ENCODE measurements around the gene PRKCSH.

Gene PRKCSH

GRCh38 chr19:11475861-11476260, 40.4 kb downstream of the PRKCSH start:
- no peak for DNase-seq (ENCODE audit: low read depth in 3 of 3, low spot score in 1 of 3)

DNA sequence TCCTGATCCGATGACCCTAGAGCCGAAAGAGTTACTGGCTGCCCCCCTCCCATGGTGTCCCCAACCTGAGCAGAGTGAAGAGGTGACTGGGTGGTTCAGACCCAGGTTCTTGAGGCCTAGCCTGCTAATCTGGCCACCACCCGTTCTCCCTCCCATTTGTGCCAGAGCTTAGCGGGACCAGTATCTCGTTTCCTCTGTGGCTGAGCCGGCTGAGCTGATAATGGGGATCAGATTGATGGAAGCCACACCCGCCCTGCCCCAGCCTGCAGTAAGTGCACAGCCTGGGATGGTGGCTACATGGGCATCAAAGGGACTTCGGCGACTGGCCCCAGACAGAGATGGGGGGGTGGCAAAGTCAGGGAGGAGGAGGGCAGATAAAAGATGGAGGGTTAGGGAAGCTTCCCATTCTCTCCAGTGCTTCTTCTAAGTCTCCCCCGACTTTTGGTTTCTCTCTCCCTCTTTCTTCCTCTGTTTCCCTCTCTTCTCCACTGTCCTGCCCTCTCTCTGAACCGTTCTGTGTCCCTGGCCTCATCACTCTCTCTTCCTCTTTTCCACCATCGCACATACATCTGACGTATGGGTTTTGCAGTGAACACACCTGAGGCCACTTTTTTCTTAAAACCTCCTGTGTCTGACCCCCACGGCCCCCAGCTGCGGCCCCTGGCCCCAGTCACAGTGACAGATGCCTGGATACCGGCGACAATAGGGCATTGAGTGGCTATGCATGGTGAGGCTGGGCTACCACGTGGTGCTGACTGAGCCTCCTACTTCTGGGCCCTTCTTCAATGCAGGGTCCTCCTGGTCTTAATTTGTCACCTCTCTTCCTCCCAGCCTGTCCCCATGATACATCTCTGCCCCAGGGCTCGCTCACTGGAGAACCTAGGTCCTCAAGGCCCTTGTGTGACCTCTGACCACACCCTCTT, 43.0 kb downstream of the PRKCSH start:
- no peak for DNase-seq (ENCODE audit: low read depth in 3 of 3, low spot score in 1 of 3)

GRCh38 chr19:11479090-11479897, 43.9 kb downstream of the PRKCSH start:
- DNase-seq (ENCODE audit: low read depth in 3 of 3, low spot score in 1 of 3): no peak

DNA sequence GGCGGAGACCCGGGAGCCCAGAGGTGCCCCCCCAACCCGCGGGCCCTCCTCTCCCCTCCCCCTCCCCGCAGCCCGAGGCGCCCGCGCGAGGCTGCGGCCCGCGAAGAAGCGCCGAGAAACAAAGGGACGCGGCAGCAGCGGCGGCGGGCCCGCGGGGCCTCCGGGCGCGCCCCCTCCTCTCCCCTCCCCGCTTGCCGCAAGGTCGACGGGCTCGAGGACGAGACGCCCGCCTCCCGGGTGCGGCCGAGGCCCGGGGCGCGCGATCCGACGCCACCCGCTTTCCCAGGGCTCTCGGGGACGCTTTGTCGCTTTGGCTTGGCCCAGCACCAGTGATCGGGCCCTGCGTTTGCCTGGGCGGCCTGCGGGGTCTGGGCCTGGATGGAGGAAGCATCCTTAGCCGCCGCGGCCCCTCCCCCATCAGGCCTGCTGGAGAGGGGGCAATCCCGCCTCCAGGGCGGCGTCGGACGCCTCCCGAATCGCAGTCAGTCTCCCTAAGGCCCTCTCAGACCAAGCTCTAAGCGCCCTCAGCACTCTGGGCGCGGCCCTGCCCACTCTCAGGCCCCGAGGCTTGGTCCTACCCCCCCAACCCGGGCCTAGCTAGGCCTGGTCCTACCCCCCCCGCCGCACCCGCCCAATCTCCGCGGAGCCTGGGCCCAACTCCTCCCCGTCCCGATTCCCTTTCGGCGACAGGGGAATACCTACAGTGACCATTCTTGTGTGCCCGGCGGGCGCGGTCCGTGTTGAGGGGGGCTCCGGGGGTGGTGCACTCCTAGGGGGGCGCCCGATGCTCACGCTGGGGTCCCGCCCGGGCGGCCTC, 44.7 kb downstream of the PRKCSH start:
- no peak for DNase-seq (ENCODE audit: low read depth in 3 of 3, low spot score in 1 of 3)

DNA sequence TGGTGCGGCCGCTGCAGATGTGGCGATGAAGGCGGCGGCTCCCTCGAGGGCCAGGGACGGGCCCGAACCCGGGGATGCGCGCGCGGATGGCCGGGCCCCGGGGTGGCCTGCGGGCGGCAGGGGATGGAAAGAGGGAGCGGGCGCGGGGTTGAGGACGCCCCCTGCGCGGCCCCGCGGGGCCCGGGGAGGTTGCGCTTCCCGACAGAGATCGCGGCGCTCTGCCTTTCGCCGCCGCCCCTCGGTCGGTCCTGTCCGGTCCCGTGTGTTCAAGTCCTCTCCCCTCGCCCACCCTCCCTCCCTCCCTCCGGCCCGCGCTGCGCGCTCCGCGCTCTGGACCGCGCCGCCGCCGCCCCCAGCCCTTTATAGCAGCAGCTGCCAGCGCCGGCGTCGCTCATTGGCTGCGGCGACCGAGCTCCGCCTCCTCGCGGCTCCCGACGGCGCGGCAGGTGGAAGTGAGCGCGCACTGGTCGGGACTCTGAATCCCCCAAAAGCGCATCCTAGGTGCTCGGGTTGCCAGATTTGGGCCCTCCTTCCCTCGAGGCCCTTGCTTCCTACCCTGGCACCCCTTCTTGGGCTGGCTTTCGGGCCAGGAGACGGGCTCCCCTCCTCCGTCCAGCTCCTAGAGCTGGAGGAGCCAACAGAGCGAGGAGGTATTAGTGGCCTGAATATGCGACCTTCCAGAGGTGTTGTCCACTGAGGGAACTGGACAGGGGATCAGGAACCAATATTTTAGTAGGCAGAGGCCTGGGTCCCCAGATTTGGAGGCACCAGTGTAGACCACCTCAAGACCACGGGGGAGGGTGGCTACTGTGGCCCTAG, 45.5 kb downstream of the PRKCSH start, which contains the start of gene ELAVL3:
Gene ELAVL3 (minus strand): TSS at position 332 of the 819 bp plus-strand sequence. CDS start 438 bp downstream, outside the sequence.
- DNase-seq (ENCODE audit: low read depth in 3 of 3, low spot score in 1 of 3): no peak

- peak in 1 of 3 donors; percentile 53 for DNase-seq (ENCODE audit: low read depth in 3 of 3, low spot score in 1 of 3)
Measured at GRCh38 chr19:11481534-11482383, 46.3 kb downstream of the PRKCSH start.

GRCh38 chr19:11482384-11483050, 47.1 kb downstream of the PRKCSH start:
- DNase-seq (ENCODE audit: low read depth in 3 of 3, low spot score in 1 of 3): peak; percentile 53 to 77 (median 57)

DNA sequence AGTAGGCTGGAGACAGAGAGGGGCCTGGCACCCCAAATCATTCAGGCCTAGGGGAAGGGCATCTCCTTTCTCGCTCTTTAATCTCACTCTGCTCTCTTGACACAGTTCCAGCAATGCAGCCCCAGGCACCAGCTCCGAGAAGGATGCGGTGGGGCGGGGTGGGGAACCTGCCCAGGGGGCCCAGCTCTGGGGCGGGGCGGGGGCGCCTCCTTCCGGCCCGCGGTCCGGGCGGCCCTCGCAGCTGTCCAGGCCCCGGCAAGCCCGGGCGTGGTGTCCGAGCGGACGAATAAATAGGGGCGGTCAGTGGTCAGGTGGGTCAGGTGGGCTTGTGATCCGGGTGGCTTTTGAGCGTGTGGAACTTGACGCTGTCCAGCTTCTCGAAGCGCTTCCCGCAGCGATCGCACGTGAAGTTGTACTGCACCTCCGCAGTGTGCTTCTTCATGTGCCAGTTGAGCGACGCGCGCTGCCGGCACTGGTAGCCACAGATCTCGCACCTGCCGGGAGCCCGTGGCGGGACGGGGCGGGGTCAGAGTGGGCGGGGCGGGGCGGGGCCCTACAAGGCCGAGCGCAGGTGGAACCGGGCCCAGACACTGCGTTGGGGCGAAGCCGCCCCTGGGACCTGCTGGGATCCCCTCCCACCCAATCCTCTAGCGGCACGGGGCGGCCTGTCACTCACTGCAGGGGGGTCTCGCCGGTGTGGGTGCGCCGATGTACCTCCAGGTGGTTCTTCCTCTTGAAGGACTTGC, 48.1 kb downstream of the PRKCSH start:
- DNase-seq (ENCODE audit: low read depth in 3 of 3, low spot score in 1 of 3): no peak

- no peak for DNase-seq (ENCODE audit: low read depth in 3 of 3, low spot score in 1 of 3)
Measured at GRCh38 chr19:11485245-11485837, 49.9 kb downstream of the PRKCSH start.

GRCh38 chr19:11486661-11487503, 51.4 kb downstream of the PRKCSH start:
- DNase-seq (ENCODE audit: low read depth in 3 of 3, low spot score in 1 of 3): no peak

DNA sequence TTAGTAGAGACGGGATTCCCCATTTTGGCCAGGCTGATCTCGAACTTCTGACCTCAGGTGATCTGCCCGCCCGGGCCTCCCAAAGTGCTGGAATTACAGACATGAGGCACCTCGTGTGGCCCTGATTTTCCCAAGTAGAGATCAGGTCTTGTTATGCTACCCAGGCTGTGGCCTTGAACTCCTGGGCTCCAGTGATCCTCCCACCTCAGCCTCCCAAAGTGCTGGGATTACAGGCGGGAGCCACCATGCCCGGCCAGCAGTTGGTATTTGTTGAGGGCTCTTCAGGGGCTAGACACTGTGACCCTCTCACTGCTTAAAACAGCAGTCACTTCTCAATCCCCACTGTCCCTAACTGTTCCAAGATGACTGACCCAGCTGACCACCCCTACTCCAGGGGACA, 53.9 kb downstream of the PRKCSH start:
- no peak for DNase-seq (ENCODE audit: low read depth in 3 of 3, low spot score in 1 of 3)

DNA sequence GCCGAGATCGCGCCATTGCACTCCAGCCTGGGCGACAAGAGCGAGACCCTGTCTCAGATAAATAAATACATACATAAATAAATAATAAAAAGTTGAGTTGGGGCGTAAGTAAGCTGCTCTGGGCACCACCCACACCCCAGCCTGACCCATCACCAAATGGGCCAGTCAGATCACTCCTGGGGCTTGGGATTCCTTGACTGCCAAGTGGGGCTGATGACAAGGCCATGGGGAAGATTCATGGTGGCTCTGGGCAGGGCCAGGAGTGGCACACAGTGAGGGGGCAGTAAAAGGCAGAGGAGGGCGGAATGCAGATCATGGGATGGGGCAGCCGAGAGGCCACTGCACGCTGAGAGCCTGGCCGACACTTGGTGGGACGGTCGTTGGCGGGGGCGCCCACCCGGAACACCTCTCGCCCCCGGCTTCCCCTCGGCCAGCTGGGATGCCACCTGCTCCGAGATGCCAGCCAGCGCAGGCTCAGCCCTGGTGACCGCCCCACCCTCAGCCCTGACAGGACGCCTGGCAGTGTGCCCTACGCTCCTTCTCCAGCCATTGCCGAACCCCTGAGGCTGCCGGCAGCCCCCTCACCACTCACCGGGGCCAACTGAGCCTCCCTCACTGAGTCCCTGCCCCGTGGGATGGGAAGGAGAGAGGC, 59.3 kb downstream of the PRKCSH start:
- no peak for DNase-seq (ENCODE audit: low read depth in 3 of 3, low spot score in 1 of 3)

GRCh38 chr19:11495481-11495880, 60.0 kb downstream of the PRKCSH start:
- no peak for DNase-seq (ENCODE audit: low read depth in 3 of 3, low spot score in 1 of 3)

GRCh38 chr19:11495885-11496284, 60.5 kb downstream of the PRKCSH start:
- DNase-seq (ENCODE audit: low read depth in 3 of 3, low spot score in 1 of 3): no peak

GRCh38 chr19:11496391-11497163, 61.1 kb downstream of the PRKCSH start:
- peak in 2 of 3 donors; percentile 27 to 52 for DNase-seq (ENCODE audit: low read depth in 3 of 3, low spot score in 1 of 3)
